Activated naive CD4-positive, alpha-beta T cell (primary cell): Measurements from ENCODE around the gene MICAL3.
A peak's percentile ranks its signal among the peaks of the same experiment; 100 is the strongest.

ENCODE experiments used
- DNase-seq, 4 experiments: peaks; one replicate each; lab custom pipeline; 2025; lab: John Stamatoyannopoulos, UW

The MICAL3 gene

GRCh38 chr22:17792854-17793434, 231.4 kb downstream of the MICAL3 start:
- no peak for DNase-seq

- no peak for DNase-seq
Measured at GRCh38 chr22:17792299-17792698, 232.1 kb downstream of the MICAL3 start.

- no peak for DNase-seq
Measured at GRCh38 chr22:17791196-17791595, 233.2 kb downstream of the MICAL3 start.

GRCh38 chr22:17789379-17790200, 234.8 kb downstream of the MICAL3 start:
- DNase-seq, result no peak

- no peak for DNase-seq
Measured at GRCh38 chr22:17788528-17789378, 235.6 kb downstream of the MICAL3 start.

- DNase-seq, result no peak
Measured at GRCh38 chr22:17787716-17788330, 236.5 kb downstream of the MICAL3 start.

GRCh38 chr22:17787241-17787640, 237.1 kb downstream of the MICAL3 start:
- no peak for DNase-seq

GRCh38 chr22:17786435-17787161, 237.8 kb downstream of the MICAL3 start:
- DNase-seq, result no peak

- DNase-seq, result peak in 3 of 4 experiments; percentile 41 to 63 (median 44)
Measured at GRCh38 chr22:17785185-17786184, 238.9 kb downstream of the MICAL3 start.

GRCh38 chr22:17784776-17785175, 239.6 kb downstream of the MICAL3 start:
- DNase-seq, result no peak

GRCh38 chr22:17783773-17784480, 240.4 kb downstream of the MICAL3 start:
- no peak for DNase-seq

- DNase-seq, result no peak
Measured at GRCh38 chr22:17783312-17783711, 241.0 kb downstream of the MICAL3 start.

GRCh38 chr22:17782621-17783020, 241.7 kb downstream of the MICAL3 start:
- DNase-seq, result no peak

GRCh38 chr22:17782158-17782557, 242.2 kb downstream of the MICAL3 start:
- no peak for DNase-seq

- peak in 1 of 4 experiments; percentile 16 for DNase-seq
Measured at GRCh38 chr22:17781319-17782031, 242.9 kb downstream of the MICAL3 start.

GRCh38 chr22:17780741-17781318, 243.5 kb downstream of the MICAL3 start:
- DNase-seq, result no peak

GRCh38 chr22:17780116-17780740, 244.1 kb downstream of the MICAL3 start:
- no peak for DNase-seq
